H1 (cell line): ENCODE measurements around the gene SPAG16. TPM values are rescaled to one million over a fixed set of nuclear protein-coding genes. Genes with fewer than 3 reads are reported as not detected.

Source experiments
- CTCF ChIA-PET: fragments of 300-600 bp; sonication (Branson Sonifier 250); formaldehyde crosslinking; loops from one replicate; lab custom pipeline; 2021; ENCODE audit not compliant: partially characterized antibody; lab: Charles Lee
- POLR2A ChIA-PET: fragments of 300-600 bp; sonication (Branson Sonifier 250); formaldehyde crosslinking; loops from one replicate; lab custom pipeline; 2021; ENCODE audit warnings: inconsistent platforms; ENCODE audit not compliant: partially characterized antibody; lab: Charles Lee
- DNase-seq, 2 experiments: peaks; one replicate each; pipeline versions ENCODE4 v3.0.0 to v3.0.0-alpha.2; 2010 to 2022; ENCODE audit warnings: low spot score in 2 of 2, low read depth in 1 of 2, mixed read lengths in 1 of 2
- FAIRE-seq: peaks from 2 replicates; lab custom pipeline; 2011; peaks lifted over from hg19 to GRCh38; lab: Jason Lieb, UNC
- H2AFZ ChIP-seq: 2 replicates; pipeline ENCODE4 v1.8.1; 2012; ENCODE audit warnings: low read length, inconsistent platforms
- H2AK5ac ChIP-seq: 2 replicates; pipeline ENCODE4 v1.6.1; 2013; ENCODE audit warnings: low read depth, low read length
- H2BK120ac ChIP-seq: replicated peaks from 2 replicates; pipeline ENCODE3; 2013; ENCODE audit warnings: low read depth, low read length, inconsistent platforms
- H2BK12ac ChIP-seq: 2 replicates; pipeline ENCODE4 v1.6.1; 2013; ENCODE audit warnings: low read depth, low read length
- H2BK15ac ChIP-seq: 2 replicates; pipeline ENCODE4 v1.6.1; 2013; ENCODE audit warnings: low read length
- H2BK20ac ChIP-seq: 2 replicates; pipeline ENCODE4 v1.6.1; 2013; ENCODE audit warnings: low read length
- H2BK5ac ChIP-seq: 2 replicates; pipeline ENCODE4 v1.6.1; 2013; ENCODE audit warnings: low read depth, low read length
- H3K14ac ChIP-seq: 2 replicates; pipeline ENCODE4 v1.6.1; 2013; ENCODE audit warnings: inconsistent platforms; ENCODE audit not compliant: insufficient read length
- H3K18ac ChIP-seq: 2 replicates; pipeline ENCODE4 v1.6.1; 2013; ENCODE audit warnings: low read length; ENCODE audit errors: extremely low read depth
- H3K23ac ChIP-seq: 2 replicates; pipeline ENCODE4 v1.6.1; 2013; ENCODE audit warnings: inconsistent platforms; ENCODE audit not compliant: insufficient read length
- H3K23me2 ChIP-seq: 2 replicates; pipeline ENCODE4 v1.6.1; 2013; ENCODE audit warnings: low read depth, low read length
- H3K27ac ChIP-seq: 2 replicates; pipeline ENCODE4 v1.6.1; 2011; ENCODE audit warnings: low read depth, low read length, inconsistent platforms
- H3K27me3 ChIP-seq, 4 experiments: replicated peaks in 1 of 4; 1 replicate in 1 of 4; 2 replicates in 3 of 4; pipeline versions ENCODE4 v1.6.1 to v1.8.1; 2011 to 2013; ENCODE audit warnings: low read length in 3 of 4, mild to moderate bottlenecking in 3 of 4, inconsistent platforms in 2 of 4, mixed read lengths in 2 of 4, moderate library complexity in 1 of 4; ENCODE audit not compliant: control insufficient read depth in 3 of 4, insufficient read depth in 3 of 4; ENCODE audit errors: extremely low read depth in 1 of 4
- H3K36me3 ChIP-seq, 4 experiments: 2 replicates each; pipeline versions ENCODE4 v1.6.1 to v1.8.1; 2011 to 2013; ENCODE audit warnings: mild to moderate bottlenecking in 4 of 4, low read length in 3 of 4, moderate library complexity in 2 of 4, control low read depth in 1 of 4, inconsistent platforms in 1 of 4; ENCODE audit not compliant: insufficient read depth in 4 of 4, control insufficient read depth in 2 of 4
- H3K4ac ChIP-seq: replicated peaks from 2 replicates; pipeline ENCODE3; 2013; ENCODE audit warnings: low read length, low read depth, mixed read lengths, inconsistent platforms; ENCODE audit not compliant: insufficient read length
- H3K4me1 ChIP-seq, 4 experiments: replicated peaks in 1 of 4; 1 replicate in 1 of 4; 2 replicates in 3 of 4; pipeline versions ENCODE4 v1.6.1 to v1.8.1; 2011 to 2013; ENCODE audit warnings: low read length in 3 of 4, inconsistent platforms in 2 of 4, mixed read lengths in 1 of 4; ENCODE audit not compliant: insufficient read depth in 4 of 4, control insufficient read depth in 3 of 4
- H3K4me2 ChIP-seq, 2 experiments: 2 replicates each; pipeline versions ENCODE4 v1.6.1 to v1.8.1; 2011 to 2013; ENCODE audit warnings: low read depth in 2 of 2, low read length in 2 of 2, control low read depth in 1 of 2, inconsistent platforms in 1 of 2, mild to moderate bottlenecking in 1 of 2; ENCODE audit not compliant: insufficient read depth in 1 of 2
- H3K4me3 ChIP-seq, 4 experiments: fragments of 200-600, 300-600 bp in 1 of 4; sonication (generic), shearing (Covaris generic), sonication (Bioruptor Twin) in 1 of 4; 2 replicates each; pipeline versions ENCODE4 v1.5.1 to v1.8.1; 2011 to 2016; ENCODE audit warnings: low read length in 4 of 4, low read depth in 3 of 4, control low read depth in 2 of 4, inconsistent platforms in 2 of 4, mild to moderate bottlenecking in 2 of 4, mixed read lengths in 1 of 4, moderate library complexity in 1 of 4; ENCODE audit not compliant: insufficient read depth in 2 of 4; ENCODE audit errors: extremely low read depth in 1 of 4
- H3K56ac ChIP-seq: replicated peaks from 2 replicates; pipeline ENCODE3; 2013; ENCODE audit warnings: low read depth, mild to moderate bottlenecking, mixed read lengths, low read length, inconsistent platforms; ENCODE audit not compliant: insufficient read length
- H3K79me1 ChIP-seq: 2 replicates; pipeline ENCODE4 v1.6.1; 2013; ENCODE audit warnings: low read depth, low read length, control low read depth
- H3K79me2 ChIP-seq, 2 experiments: 2 replicates each; pipeline versions ENCODE4 v1.6.1 to v1.8.1; 2012 to 2013; ENCODE audit warnings: low read length in 2 of 2, mild to moderate bottlenecking in 2 of 2, inconsistent platforms in 1 of 2; ENCODE audit not compliant: insufficient read depth in 2 of 2, control insufficient read depth in 1 of 2
- H3K9ac ChIP-seq, 4 experiments: replicated peaks in 1 of 4; 1 replicate in 1 of 4; 2 replicates in 3 of 4; pipeline versions ENCODE4 v1.6.1 to v1.8.1; 2011 to 2013; ENCODE audit warnings: low read depth in 3 of 4, low read length in 3 of 4, control low read depth in 2 of 4, mild to moderate bottlenecking in 2 of 4, moderate library complexity in 2 of 4, inconsistent platforms in 1 of 4; ENCODE audit errors: extremely low read depth in 1 of 4
- H3K9me3 ChIP-seq, 2 experiments: 2 replicates each; pipeline versions ENCODE4 v1.6.1 to v1.8.1; 2012 to 2013; ENCODE audit warnings: mild to moderate bottlenecking in 2 of 2, moderate library complexity in 2 of 2, control low read depth in 1 of 2, inconsistent platforms in 1 of 2, low read depth in 1 of 2, low read length in 1 of 2, mixed read lengths in 1 of 2; ENCODE audit not compliant: insufficient read depth in 2 of 2
- H4K20me1 ChIP-seq, 2 experiments: replicated peaks in 1 of 2; 2 replicates each; pipeline versions ENCODE3 to v1.8.1; 2011 to 2013; ENCODE audit warnings: inconsistent platforms in 2 of 2, low read length in 2 of 2, mild to moderate bottlenecking in 1 of 2; ENCODE audit not compliant: insufficient read depth in 2 of 2, control insufficient read depth in 1 of 2
- H4K5ac ChIP-seq: 2 replicates; pipeline ENCODE4 v1.6.1; 2013; ENCODE audit warnings: low read length, low read depth, mixed read lengths, inconsistent platforms; ENCODE audit not compliant: insufficient read length
- H4K8ac ChIP-seq: 2 replicates; pipeline ENCODE4 v1.8.0; 2013; ENCODE audit warnings: mild to moderate bottlenecking, moderate library complexity, low read length, inconsistent platforms; ENCODE audit not compliant: insufficient read depth; ENCODE audit errors: extremely low read depth
- H4K91ac ChIP-seq: replicated peaks from 2 replicates; pipeline ENCODE3; 2013; ENCODE audit warnings: low read length, mixed read lengths, inconsistent platforms; ENCODE audit not compliant: insufficient read length
- ATF3 ChIP-seq: IDR thresholded peaks from 2 replicates; pipeline ENCODE4 v1.6.1; 2011; ENCODE audit warnings: low read depth, mild to moderate bottlenecking, low read length; ENCODE audit not compliant: insufficient read depth
- CTCF ChIP-seq, 3 experiments: IDR thresholded peaks; 1 replicate in 2 of 3; 2 replicates in 1 of 3; pipeline versions ENCODE4 v1.5.1 to v1.6.1; 2011; ENCODE audit warnings: low read length in 3 of 3, mild to moderate bottlenecking in 3 of 3, inconsistent platforms in 2 of 3, low read depth in 1 of 3, moderate library complexity in 1 of 3; ENCODE audit not compliant: insufficient read depth in 1 of 3; ENCODE audit errors: control extremely low read depth in 1 of 3
- HDAC2 ChIP-seq, 2 experiments: fragments of 300-600 bp in 1 of 2; sonication (generic) in 1 of 2; IDR thresholded peaks; 2 replicates each; pipeline ENCODE4 v1.6.1; 2011 to 2012; ENCODE audit warnings: low read depth in 2 of 2, low read length in 2 of 2, mild to moderate bottlenecking in 2 of 2, moderate library complexity in 2 of 2, borderline replicate concordance in 1 of 2, inconsistent platforms in 1 of 2
- RAD21 ChIP-seq, 2 experiments: IDR thresholded peaks in 1 of 2; conservative IDR thresholded peaks in 1 of 2; 2 replicates each; pipeline ENCODE4 v1.6.1; 2011; ENCODE audit warnings: low read depth in 2 of 2, low read length in 2 of 2, improper control_type of control experiment in 1 of 2, inconsistent platforms in 1 of 2, mild to moderate bottlenecking in 1 of 2, moderate library complexity in 1 of 2
- SP1 ChIP-seq: IDR thresholded peaks from 2 replicates; pipeline ENCODE4 v1.6.1; 2011; ENCODE audit warnings: low read depth, low read length
- TAF1 ChIP-seq: IDR thresholded peaks from 2 replicates; pipeline ENCODE4 v1.6.1; 2011; ENCODE audit warnings: mild to moderate bottlenecking, low read depth, low read length
- WGBS, 2 experiments: shearing (Covaris generic) in 1 of 2; methylation state at CpG; one replicate each; pipeline versions ENCODE4 v1.1.6 to v1.1.7; 2013 to 2015; ENCODE audit warnings: low lambda C conversion rate in 2 of 2, mixed read lengths in 2 of 2, inconsistent platforms in 1 of 2, low coverage in 1 of 2, missing lambda C conversion rate in 1 of 2; ENCODE audit not compliant: insufficient replicate concordance in 2 of 2, insufficient coverage in 1 of 2, insufficient read length in 1 of 2; ENCODE audit errors: extremely low coverage in 1 of 2, missing lambda C conversion rate in 1 of 2; 5-methylcytosine and 5-hydroxymethylcytosine counted together
- polyA plus RNA-seq, 7 experiments: library from polyadenylated mRNA; depleted of rRNA in 3 of 7; stranded (reverse) in 5 of 7; unstranded in 2 of 7; fragments of >200 nt in 5 of 7; fragments of 200-250 nt in 2 of 7; gene quantifications; 1 replicate in 5 of 7; 2 replicates in 1 of 7; 4 replicates in 1 of 7; pipeline versions ENCODE4 v1.2.1 to v1.2.3, GENCODE V29; 2011 to 2013; ENCODE audit warnings: missing spikeins in 2 of 7, mixed read lengths in 2 of 7
- total RNA-seq: library from RNA; stranded (reverse); fragmentation: NEBNext Ultra II Directional; extraction: Animal tissue kit (Norgen Biotek cat#: 25700); gene quantifications from 2 replicates; pipeline ENCODE4 v1.2.1, GENCODE V29; 2021

SPAG16 gene
- total and polyA plus RNA-seq, 2 of the 8 experiments (the other 6 are each of a cell fraction or from before 2014, with no cell fraction given), result 6.0 to 14.9 TPM

- no peak overlapping the region for H2BK12ac ChIP-seq
- no peaks in the 10 kb centered on the region for H4K20me1 ChIP-seq
- no peak overlapping the region for H2BK20ac ChIP-seq
- no peaks in the 10 kb centered on the region for H3K79me1 ChIP-seq
- TF ChIP-seq RAD21 (IDR thresholded peaks at IDR 0.05 in 1 of 2, conservative IDR thresholded peaks at IDR 0.05 in 1 of 2; ENCODE audit: low read depth in 2 of 2, low read length in 2 of 2) (peak; percentile 78), CTCF (IDR thresholded peaks at IDR 0.05; ENCODE audit: control extremely low read depth in 1 of 3, insufficient read depth in 1 of 3, low read depth in 1 of 3, low read length in 3 of 3) (peak in 2 of 3 experiments; percentile 41 to 57; a peak in 2 of 4 replicates), ATF3 (no peak), SP1 (no peak), TAF1 (no peak), HDAC2 (IDR thresholded peaks at IDR 0.05; ENCODE audit: borderline replicate concordance in 1 of 2, low read depth in 2 of 2, low read length in 2 of 2) (no peak)
- TF ChIP-seq, all 59 proteins: peak for 2
- 12% methylated on average over 4 of the region's 4 CpGs; no CpG with 5 or more reads in 1 of the 2 experiments for WGBS, 2 experiments
- no peak overlapping the region for H3K18ac ChIP-seq
- no peak overlapping the region for H4K91ac ChIP-seq
- CTCF ChIA-PET, result interaction anchor here (0.6 to 1.9 kb wide), 7 partner anchors 20 to 805 kb away, joined by 3 to 7 read pairs (median 3); no protein-coding TSS in a partner anchor
- H3K56ac ChIP-seq, result no peak overlapping the region
- no peaks in the 10 kb centered on the region for H3K9me3 ChIP-seq
- no peak overlapping the region for H2BK120ac ChIP-seq
- no peak overlapping the region for H3K4ac ChIP-seq
- no peak overlapping the region for H4K8ac ChIP-seq
- H3K36me3 ChIP-seq, result no peaks in the 10 kb centered on the region
- FAIRE-seq (no peak), DNase-seq (peak in 1 of 2 experiments; percentile 56)
- no peak overlapping the region for H3K27ac ChIP-seq
- H2BK5ac ChIP-seq, result no peak overlapping the region
- no peaks in the 10 kb centered on the region for H3K23me2 ChIP-seq
- no peak overlapping the region for H2AK5ac ChIP-seq
- POLR2A ChIA-PET, result no interaction called here
- no peak overlapping the region for H3K4me3 ChIP-seq
- H3K9ac ChIP-seq, result no peak overlapping the region
- no peak overlapping the region for H3K23ac ChIP-seq
- no peak overlapping the region for H3K14ac ChIP-seq
- H3K79me2 ChIP-seq, result no peaks in the 10 kb centered on the region
- H3K4me1 ChIP-seq, result no peaks in the 10 kb centered on the region
- no peak overlapping the region for H2BK15ac ChIP-seq
- no peak overlapping the region for H4K5ac ChIP-seq
- no peak overlapping the region for H2AFZ ChIP-seq
- H3K4me2 ChIP-seq, result no peak overlapping the region
- H3K27me3 ChIP-seq, result no peaks in the 10 kb centered on the region
Observed at GRCh38 chr2:213246497-213247281, 37.6 kb upstream of the SPAG16 start.
